IMR-90 (cell line): Measurements from ENCODE around the gene NXPH1. TPM values are rescaled to one million over a fixed set of nuclear protein-coding genes. Genes with fewer than 3 reads are reported as not detected.

Experiments used
- ATAC-seq: fragments of 200-7000 bp; cut with Tn5 transposase; 2 replicates; pipeline ENCODE4 v1.9.1; 2020; ENCODE audit warnings: low read depth, mild to moderate bottlenecking, moderate library complexity
- BruUV-seq: library from RNA; stranded (reverse); fragments of 400-500 nt; replicated peaks from 2 replicates; lab custom pipeline; 2021; lab: Mats Ljungman, UMichigan
- CTCF ChIA-PET: fragments of 300-600 bp; formaldehyde crosslinking; extraction: SDS; loops from one replicate; lab custom pipeline; 2021; ENCODE audit warnings: antibody characterized with exemption; lab: Yijun Ruan, JAX
- POLR2A ChIA-PET: fragments of 300-600 bp; sonication (Branson Sonifier 250); formaldehyde crosslinking; loops from one replicate; lab custom pipeline; 2022; ENCODE audit warnings: antibody characterized with exemption; ENCODE audit not compliant: unreplicated experiment; lab: Charles Lee
- DNase-seq: peaks from one replicate; pipeline ENCODE4 v3.0.0; 2013
- H2AFZ ChIP-seq: replicated peaks from 2 replicates; pipeline ENCODE3; 2013; ENCODE audit warnings: low read length, mild to moderate bottlenecking; ENCODE audit not compliant: poor library complexity
- H2AK5ac ChIP-seq: 2 replicates; pipeline ENCODE4 v1.6.1; 2013; ENCODE audit warnings: low read depth, low read length, inconsistent platforms
- H2AK9ac ChIP-seq: replicated peaks from 2 replicates; pipeline ENCODE3; 2013; ENCODE audit warnings: mild to moderate bottlenecking, low read depth, low read length, moderate library complexity; ENCODE audit not compliant: poor library complexity
- H2BK120ac ChIP-seq: 2 replicates; pipeline ENCODE4 v1.6.1; 2013; ENCODE audit warnings: low read depth, low read length, inconsistent platforms
- H2BK15ac ChIP-seq: 3 replicates; pipeline ENCODE4 v1.6.1; 2013; ENCODE audit warnings: low read depth, low read length, inconsistent platforms
- H2BK20ac ChIP-seq: 2 replicates; pipeline ENCODE4 v1.6.1; 2013; ENCODE audit warnings: low read depth, mild to moderate bottlenecking, inconsistent platforms, low read length, moderate library complexity
- H2BK5ac ChIP-seq: 2 replicates; pipeline ENCODE4 v1.6.1; 2013; ENCODE audit warnings: mild to moderate bottlenecking, low read depth, low read length, inconsistent platforms; ENCODE audit not compliant: poor library complexity, severe bottlenecking
- H3K14ac ChIP-seq: replicated peaks from 2 replicates; pipeline ENCODE4 v1.6.1; 2013; ENCODE audit warnings: low read depth, low read length, inconsistent platforms
- H3K18ac ChIP-seq: 2 replicates; pipeline ENCODE4 v1.6.1; 2013; ENCODE audit warnings: low read depth, low read length, control low read depth
- H3K23ac ChIP-seq: 2 replicates; pipeline ENCODE4 v1.6.1; 2013; ENCODE audit warnings: low read depth, low read length, inconsistent platforms
- H3K27ac ChIP-seq: 2 replicates; pipeline ENCODE4 v1.5.1; 2013; ENCODE audit warnings: mild to moderate bottlenecking, control low read depth, low read length; ENCODE audit not compliant: insufficient read depth
- H3K27me3 ChIP-seq: 2 replicates; pipeline ENCODE4 v1.6.1; 2013; ENCODE audit warnings: low read length; ENCODE audit not compliant: control insufficient read depth, insufficient read depth
- H3K36me3 ChIP-seq: 2 replicates; pipeline ENCODE4 v1.6.1; 2013; ENCODE audit warnings: low read length, mixed read lengths; ENCODE audit not compliant: control insufficient read depth, insufficient read depth
- H3K4ac ChIP-seq: 2 replicates; pipeline ENCODE4 v1.6.1; 2013; ENCODE audit warnings: low read depth, low read length, inconsistent platforms
- H3K4me1 ChIP-seq: 2 replicates; pipeline ENCODE4 v1.6.1; 2013; ENCODE audit warnings: low read length, mixed read lengths; ENCODE audit not compliant: control insufficient read depth, insufficient read depth
- H3K4me2 ChIP-seq: 2 replicates; pipeline ENCODE4 v1.6.1; 2013; ENCODE audit warnings: low read depth, mild to moderate bottlenecking, control low read depth, low read length, moderate library complexity
- H3K4me3 ChIP-seq: 2 replicates; pipeline ENCODE4 v1.5.1; 2013; ENCODE audit warnings: low read depth, mild to moderate bottlenecking, control low read depth, low read length, moderate library complexity; ENCODE audit not compliant: insufficient read depth
- H3K56ac ChIP-seq: 2 replicates; pipeline ENCODE4 v1.6.1; 2013; ENCODE audit warnings: low read length, inconsistent platforms; ENCODE audit not compliant: insufficient read depth; ENCODE audit errors: extremely low read depth
- H3K79me1 ChIP-seq, 2 experiments: 2 replicates each; pipeline ENCODE4 v1.6.1; 2013; ENCODE audit warnings: low read length in 2 of 2, inconsistent platforms in 1 of 2, low read depth in 1 of 2
- H3K9ac ChIP-seq: 2 replicates; pipeline ENCODE4 v1.6.1; 2013; ENCODE audit warnings: low read depth, low read length, control low read depth
- H3K9me1 ChIP-seq: 2 replicates; pipeline ENCODE4 v1.6.1; 2013; ENCODE audit warnings: low read length, inconsistent platforms; ENCODE audit not compliant: insufficient read depth
- H3K9me3 ChIP-seq: 2 replicates; pipeline ENCODE4 v1.6.1; 2013; ENCODE audit warnings: low read length; ENCODE audit not compliant: control insufficient read depth, insufficient read depth
- H4K20me1 ChIP-seq: 2 replicates; pipeline ENCODE4 v1.6.1; 2013; ENCODE audit warnings: low read length, inconsistent platforms; ENCODE audit not compliant: insufficient read depth
- H4K5ac ChIP-seq: 2 replicates; pipeline ENCODE4 v1.6.1; 2013; ENCODE audit warnings: mild to moderate bottlenecking, low read depth, low read length, control low read depth
- H4K8ac ChIP-seq, 2 experiments: 2 replicates each; pipeline ENCODE4 v1.6.1; 2013; ENCODE audit warnings: low read depth in 2 of 2, low read length in 2 of 2, control low read depth in 1 of 2, inconsistent platforms in 1 of 2
- H4K91ac ChIP-seq: 2 replicates; pipeline ENCODE4 v1.6.1; 2013; ENCODE audit warnings: low read depth, low read length, inconsistent platforms; ENCODE audit not compliant: insufficient read depth
- BHLHE40 ChIP-seq: fragments of 150-350 bp; IDR thresholded peaks from 2 replicates; pipeline ENCODE4 v1.6.1; 2016; ENCODE audit warnings: mild to moderate bottlenecking, low read depth, low read length
- CEBPB ChIP-seq: IDR thresholded peaks from 2 replicates; pipeline ENCODE4 v1.6.1; 2012; ENCODE audit warnings: low read depth, low read length, improper control_type of control experiment
- CTCF ChIP-seq: conservative IDR thresholded peaks from 2 replicates; pipeline ENCODE4 v1.5.1; 2012; ENCODE audit warnings: mild to moderate bottlenecking, low read depth, low read length, improper control_type of control experiment
- ELK1 ChIP-seq: fragments of 150-350 bp; IDR thresholded peaks from 2 replicates; pipeline ENCODE4 v1.6.1; 2016; ENCODE audit warnings: low read depth, mild to moderate bottlenecking, low read length, moderate library complexity, borderline replicate concordance
- FOS ChIP-seq: fragments of 150-350 bp; IDR thresholded peaks from 2 replicates; pipeline ENCODE4 v1.6.1; 2016; ENCODE audit warnings: low read depth, low read length
- MAFK ChIP-seq: IDR thresholded peaks from 2 replicates; pipeline ENCODE4 v1.6.1; 2012; ENCODE audit warnings: low read depth, low read length, improper control_type of control experiment
- MAZ ChIP-seq: IDR thresholded peaks from 2 replicates; pipeline ENCODE4 v1.6.1; 2012; ENCODE audit warnings: low read depth, mild to moderate bottlenecking, low read length, improper control_type of control experiment, moderate library complexity, borderline replicate concordance
- MXI1 ChIP-seq: IDR thresholded peaks from 2 replicates; pipeline ENCODE4 v1.6.1; 2012; ENCODE audit warnings: low read depth, mild to moderate bottlenecking, low read length, moderate library complexity, borderline replicate concordance
- NFE2L2 ChIP-seq: fragments of 150-350 bp; IDR thresholded peaks from 2 replicates; pipeline ENCODE4 v1.6.1; 2016; ENCODE audit warnings: low read depth, mild to moderate bottlenecking, low read length
- POLR2A ChIP-seq: IDR thresholded peaks from 2 replicates; pipeline ENCODE4 v1.6.1; 2012; ENCODE audit warnings: mild to moderate bottlenecking, low read depth, low read length
- RCOR1 ChIP-seq: IDR thresholded peaks from 2 replicates; pipeline ENCODE4 v1.6.1; 2012; ENCODE audit warnings: mild to moderate bottlenecking, low read length, improper control_type of control experiment; ENCODE audit not compliant: insufficient replicate concordance
- RFX5 ChIP-seq: IDR thresholded peaks from 2 replicates; pipeline ENCODE4 v1.8.0; 2012; ENCODE audit warnings: low read depth, mild to moderate bottlenecking, low read length, moderate library complexity
- SMC3 ChIP-seq: fragments of 150-350 bp; IDR thresholded peaks from 2 replicates; pipeline ENCODE4 v1.6.1; 2016; ENCODE audit warnings: low read depth, mild to moderate bottlenecking, antibody characterized with exemption, low read length, moderate library complexity
- USF2 ChIP-seq: fragments of 150-350 bp; IDR thresholded peaks from 2 replicates; pipeline ENCODE4 v1.6.1; 2017; ENCODE audit warnings: mild to moderate bottlenecking, antibody characterized with exemption, low read length, low read depth
- dilution Hi-C: fragments of 300-500 bp; cut with HindIII; formaldehyde crosslinking; loops from one replicate; pipeline ENCODE4 v1.14.3; 2018; ENCODE audit warnings: low sequenced_read_pairs; ENCODE audit not compliant: unreplicated experiment
- in situ Hi-C: fragments of 300-500 bp; cut with MboI; formaldehyde crosslinking; loops from 3 replicates; pipeline ENCODE4 v1.14.3; 2019; ENCODE audit warnings: low sequenced_read_pairs, inconsistent platforms, mixed read lengths
- intact Hi-C: fragments of 100-400 bp; cut with micrococcal nuclease; formaldehyde crosslinking; loops from 2 replicates; pipeline ENCODE4 v1.10.0; 2022
- polyA plus RNA-seq, 3 experiments: library from polyadenylated mRNA; depleted of rRNA; stranded (reverse); fragments of >200 nt; gene quantifications; 2 replicates each; pipeline ENCODE4 v1.2.3, GENCODE V29; 2012; ENCODE audit warnings: low replicate concordance in 1 of 3
- total RNA-seq: library from RNA; depleted of rRNA; stranded (reverse); fragments of >200 nt; gene quantifications from 2 replicates; pipeline ENCODE4 v1.2.3, GENCODE V29; 2012

Gene NXPH1
- total and polyA plus RNA-seq, 2 of the 4 experiments (the other 2 are of a cell fraction) = not detected

GRCh38 chr7:8669501-8669851 lies 236.1 kb downstream of the NXPH1 start:
- H3K4me1 ChIP-seq = no peaks in the 10 kb centered on the region
- H3K4me2 ChIP-seq = no peak overlapping the region
- H3K14ac ChIP-seq = no peak overlapping the region
- CTCF ChIA-PET = no interaction called here
- in situ Hi-C loops = no loop called here
- H3K27ac ChIP-seq = no peak overlapping the region
- H3K4me3 ChIP-seq = no peak overlapping the region
- no TSS peak for BruUV-seq
- dilution Hi-C loops = no loop called here
- POLR2A ChIA-PET = no interaction called here
- peaks cover 14% of the 10 kb centered on the region for H3K9me3 ChIP-seq
- ATAC-seq (no peak), DNase-seq (no peak)
- H3K9me1 ChIP-seq = no peaks in the 10 kb centered on the region
- H2BK120ac ChIP-seq = no peak overlapping the region
- no peak overlapping the region for H3K56ac ChIP-seq
- no peak overlapping the region for H2AK5ac ChIP-seq
- intact Hi-C loops = no loop called here
- H2AK9ac ChIP-seq = no peak overlapping the region
- no peaks in the 10 kb centered on the region for H3K79me1 ChIP-seq
- H4K8ac ChIP-seq = no peak overlapping the region
- no peak overlapping the region for H2BK15ac ChIP-seq
- no peaks in the 10 kb centered on the region for H3K36me3 ChIP-seq
- H2BK5ac ChIP-seq = no peak overlapping the region
- no peak overlapping the region for H2AFZ ChIP-seq
- no peaks in the 10 kb centered on the region for H4K20me1 ChIP-seq
- H3K4ac ChIP-seq = no peak overlapping the region
- no peak overlapping the region for H2BK20ac ChIP-seq
- no peak overlapping the region for H3K23ac ChIP-seq
- H3K18ac ChIP-seq = no peak overlapping the region
- H3K9ac ChIP-seq = no peak overlapping the region
- TF ChIP-seq FOS = no peak
- TF ChIP-seq RCOR1 = no peak
- TF ChIP-seq ELK1 = no peak
- TF ChIP-seq MAZ = no peak
- TF ChIP-seq BHLHE40 = no peak
- TF ChIP-seq POLR2A = no peak
- TF ChIP-seq CEBPB = no peak
- no peak for TF ChIP-seq USF2
- no peak for TF ChIP-seq RFX5
- no peak for TF ChIP-seq MAFK
- no peak for TF ChIP-seq SMC3
- no peak for TF ChIP-seq MXI1
- no peak for TF ChIP-seq NFE2L2
- no peak for TF ChIP-seq CTCF
- no peak overlapping the region for H4K91ac ChIP-seq
- no peak overlapping the region for H4K5ac ChIP-seq
- H3K27me3 ChIP-seq = no peaks in the 10 kb centered on the region
